Mesodermal cell (in vitro differentiated cells): Measurements from ENCODE around the gene SMPDL3B.
"Not testable (repeated sequence)": the region's sequence is repeated elsewhere in the genome, so short reads cannot be mapped to it uniquely, and the experiment has no call there.

Source experiments
- H3K27ac ChIP-seq: 2 replicates; pipeline ENCODE4 v1.7.0; 2013; ENCODE audit warnings: mild to moderate bottlenecking, low read depth, low read length, moderate library complexity; ENCODE audit not compliant: severe bottlenecking
- H3K36me3 ChIP-seq: 2 replicates; pipeline ENCODE4 v1.7.1; 2013; ENCODE audit warnings: mild to moderate bottlenecking, low read length, moderate library complexity; ENCODE audit not compliant: control insufficient read depth, insufficient read depth
- H3K4me1 ChIP-seq: one replicate; pipeline ENCODE4 v1.7.1; 2013; ENCODE audit warnings: mild to moderate bottlenecking, low read length; ENCODE audit not compliant: insufficient read depth, control insufficient read depth, poor library complexity, severe bottlenecking
- H3K4me3 ChIP-seq: 2 replicates; pipeline ENCODE4 v1.7.0; 2013; ENCODE audit warnings: low read length, control low read depth, mild to moderate bottlenecking; ENCODE audit not compliant: insufficient read depth, poor library complexity, severe bottlenecking; ENCODE audit errors: extremely low read depth
- H3K9me3 ChIP-seq: 2 replicates; pipeline ENCODE4 v1.7.1; 2013; ENCODE audit warnings: mild to moderate bottlenecking, low read length, moderate library complexity; ENCODE audit not compliant: control insufficient read depth
- WGBS, 2 experiments: methylation state at CpG; one replicate each; pipeline ENCODE4 v1.1.5; 2013; ENCODE audit warnings: missing lambda C conversion rate in 2 of 2; ENCODE audit not compliant: insufficient coverage in 2 of 2; 5-methylcytosine and 5-hydroxymethylcytosine counted together

Gene SMPDL3B

DNA sequence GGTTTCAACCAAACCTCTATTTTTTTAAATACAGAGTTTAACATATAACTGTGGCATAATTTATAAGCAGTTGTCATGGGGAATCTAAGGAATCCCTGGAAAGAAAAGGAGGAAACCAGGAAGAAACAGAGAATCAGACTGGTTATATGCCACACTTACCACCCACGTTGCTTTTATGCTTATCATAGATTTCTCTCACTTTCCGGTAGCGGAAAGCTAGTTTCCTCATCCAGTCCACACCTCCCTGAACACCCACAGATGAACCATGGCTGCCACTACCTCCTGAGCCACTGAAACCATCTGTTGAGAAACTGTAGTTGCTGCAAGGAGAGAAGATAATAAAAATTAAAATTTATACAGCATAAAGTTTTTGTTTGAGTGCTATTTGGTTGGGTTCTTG, 58.4 kb downstream of the SMPDL3B start:
- Histone ChIP-seq H3K4me3 (no peak overlapping the region), H3K9me3 (no peaks in the 10 kb centered on the region), H3K27ac (no peak overlapping the region), H3K4me1 (peaks cover 8% of the 10 kb centered on the region), H3K36me3 (peaks cover 87% of the 10 kb centered on the region)
- 100% methylated on average over 3 of the region's 3 CpGs; no CpG with 5 or more reads in 1 of the 2 experiments for WGBS, 2 experiments

DNA sequence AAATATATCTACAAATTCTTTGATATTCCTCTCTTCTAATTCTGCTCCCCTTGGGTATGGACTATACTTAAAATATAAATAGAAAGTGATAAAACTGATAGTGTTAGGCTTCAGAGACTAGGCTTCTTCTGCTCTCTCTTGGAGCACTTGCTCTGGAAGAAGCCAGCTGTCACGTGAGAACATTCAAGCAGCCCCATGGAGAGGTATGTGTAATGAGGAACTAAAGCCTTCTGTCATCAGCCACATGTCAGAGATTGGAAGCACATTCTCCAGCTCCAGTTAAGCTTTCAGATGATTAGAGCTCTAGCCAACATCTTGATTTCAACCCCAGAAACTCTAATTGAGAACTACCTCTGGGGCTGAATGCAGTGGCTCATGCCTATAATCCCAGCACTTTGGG, 59.3 kb downstream of the SMPDL3B start:
- Histone ChIP-seq H3K27ac (no peak overlapping the region), H3K4me3 (no peak overlapping the region), H3K9me3 (no peaks in the 10 kb centered on the region), H3K4me1 (peaks cover 9% of the 10 kb centered on the region), H3K36me3 (peaks cover 86% of the 10 kb centered on the region)
- 100% methylated on average over 1 of the region's 1 CpG; no CpG with 5 or more reads in 1 of the 2 experiments for WGBS, 2 experiments

DNA sequence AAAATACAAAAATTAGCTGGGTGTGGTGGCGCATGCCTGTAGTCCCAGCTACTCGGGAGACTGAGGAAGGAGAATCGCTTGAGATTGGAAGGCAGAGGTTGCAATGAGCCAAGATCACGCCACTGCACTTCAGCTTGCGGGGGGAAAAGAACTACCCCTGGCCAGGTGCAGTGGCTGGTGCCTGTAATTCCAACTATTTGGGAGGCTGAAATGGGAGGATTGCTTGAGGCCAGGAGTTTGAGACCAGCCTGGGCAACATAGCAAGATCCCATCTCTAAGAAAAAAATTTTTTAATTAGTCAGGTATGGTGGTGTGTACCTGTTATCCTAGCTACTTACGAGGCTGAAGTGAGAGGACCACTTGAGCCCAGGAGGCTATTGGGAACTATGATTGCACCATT, 59.7 kb downstream of the SMPDL3B start:
- not testable (repeated sequence) for H3K9me3 ChIP-seq, H3K27ac ChIP-seq, H3K4me3 ChIP-seq
- 98 to 100% methylated on average over 4 of the region's 6 CpGs for WGBS, 2 experiments
- H3K4me1 ChIP-seq = peaks cover 11% of the 10 kb centered on the region
- H3K36me3 ChIP-seq = peaks cover 84% of the 10 kb centered on the region

DNA sequence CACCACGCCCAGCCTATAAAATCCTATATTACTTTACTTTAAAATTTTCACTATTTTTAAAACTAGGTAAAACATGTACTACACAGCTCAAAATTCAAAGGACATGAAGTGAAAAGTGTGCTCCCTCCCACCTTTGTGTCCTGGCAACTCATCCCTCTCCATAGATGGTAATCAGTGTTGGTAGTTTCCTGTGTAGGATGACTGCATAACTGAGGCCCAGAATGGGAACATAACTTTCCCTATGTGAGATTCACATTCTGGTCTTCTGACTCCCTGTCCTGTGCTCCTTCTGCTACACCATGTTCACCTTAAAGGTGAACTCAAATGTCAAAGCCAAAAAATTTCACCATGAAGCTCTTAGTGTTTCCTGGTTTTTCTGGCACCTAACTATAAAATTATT, 64.3 kb downstream of the SMPDL3B start:
- peaks cover 70% of the 10 kb centered on the region for H3K36me3 ChIP-seq
- H3K27ac ChIP-seq = no peak overlapping the region
- 40% methylated on average over 1 of the region's 1 CpG; no CpG with 5 or more reads in 1 of the 2 experiments for WGBS, 2 experiments
- H3K4me1 ChIP-seq = peaks cover 3% of the 10 kb centered on the region
- no peaks in the 10 kb centered on the region for H3K9me3 ChIP-seq
- H3K4me3 ChIP-seq = no peak overlapping the region

DNA sequence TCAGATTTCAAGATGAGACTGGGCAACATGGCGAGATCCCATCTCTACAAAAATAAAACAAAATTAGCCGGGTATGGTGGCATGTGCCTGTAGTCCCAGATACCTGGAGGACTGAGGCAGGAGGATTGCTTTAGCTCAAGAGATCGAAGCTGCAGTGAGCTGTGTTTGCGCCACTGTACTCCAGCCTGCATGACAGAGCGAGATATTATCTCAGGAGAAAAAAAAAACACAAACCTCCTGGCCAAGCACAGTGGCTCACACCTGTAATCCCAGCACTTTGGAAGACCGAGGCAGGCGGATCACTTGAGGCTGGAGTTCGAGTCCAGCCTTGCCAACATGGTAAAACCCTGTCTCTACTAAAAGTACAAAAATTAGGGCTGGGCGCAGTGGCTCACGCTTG, 67.8 kb downstream of the SMPDL3B start:
- H3K27ac ChIP-seq = no peak overlapping the region
- WGBS, 2 experiments = 94 to 98% methylated on average over 5 to 8 of the region's 10 CpGs
- no peaks in the 10 kb centered on the region for H3K9me3 ChIP-seq
- peaks cover 3% of the 10 kb centered on the region for H3K4me1 ChIP-seq
- peaks cover 58% of the 10 kb centered on the region for H3K36me3 ChIP-seq
- H3K4me3 ChIP-seq = no peak overlapping the region

DNA sequence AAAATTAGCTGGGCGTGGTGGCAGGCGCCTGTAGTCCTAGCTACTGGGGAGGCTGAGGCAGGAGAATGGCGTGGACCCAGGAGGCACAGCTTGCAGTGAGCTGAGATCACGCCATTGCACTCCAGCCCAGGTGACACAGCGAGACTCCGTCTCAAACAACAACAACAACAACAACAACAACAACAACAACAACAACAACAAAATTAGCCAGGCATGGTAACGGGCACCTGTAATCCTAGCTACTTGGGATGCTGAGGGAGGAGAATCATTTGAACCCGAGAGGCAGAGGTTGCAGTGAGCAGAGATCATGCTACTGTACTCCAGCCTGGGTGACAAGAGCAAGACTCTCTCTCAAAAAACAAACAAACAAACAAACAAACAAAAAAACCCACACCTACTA, 68.3 kb downstream of the SMPDL3B start:
- not testable (repeated sequence) for H3K9me3 ChIP-seq, H3K4me1 ChIP-seq, H3K4me3 ChIP-seq, H3K27ac ChIP-seq
- H3K36me3 ChIP-seq = peaks cover 53% of the 10 kb centered on the region
- 87% methylated on average over 3 of the region's 8 CpGs; no CpG with 5 or more reads in 1 of the 2 experiments for WGBS, 2 experiments
